Breast epithelium (tissue), 3 donors: ENCODE data around the gene MDFIC.

ENCODE experiments used
- POLR2A ChIP-seq: fragments of 450-650 bp; IDR thresholded peaks from one replicate; pipeline ENCODE4 v1.6.1; 2016; ENCODE audit warnings: antibody characterized with exemption, mild to moderate bottlenecking, moderate library complexity
- POLR2AphosphoS5 ChIP-seq, 3 donors: sonication (generic); formaldehyde crosslinking; IDR thresholded peaks; one replicate each; pipeline ENCODE4 v1.6.1; 2017; ENCODE audit warnings: antibody characterized with exemption in 3 of 3
- TF ChIP-seq, protein P1 (sequence below), 3 donors: fragments of 450-650 bp; IDR thresholded peaks; one replicate each; pipeline ENCODE4 v1.5.1; 2016 to 2017; ENCODE audit warnings: antibody characterized with exemption in 3 of 3, mild to moderate bottlenecking in 3 of 3, moderate library complexity in 3 of 3

DNA sequence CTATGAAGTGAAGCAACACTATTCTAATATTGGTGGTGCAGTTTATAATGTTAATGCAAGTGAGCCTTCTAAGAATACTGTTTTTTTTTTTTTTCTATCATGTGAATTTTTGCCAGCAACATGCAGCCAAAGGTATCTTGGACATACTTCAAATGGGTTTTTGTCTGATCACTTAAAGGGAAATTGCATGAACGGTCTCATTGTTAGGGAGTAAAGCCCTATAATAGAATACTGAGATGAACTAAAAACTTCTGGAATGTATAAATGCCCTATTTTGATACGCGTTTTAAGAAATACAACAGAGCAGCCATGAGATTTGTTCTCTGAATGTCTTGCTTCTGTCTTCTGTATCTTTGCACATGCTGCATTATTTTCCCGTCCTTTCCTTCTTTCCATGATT is 10.5 kb upstream of the MDFIC start:
- TF ChIP-seq POLR2AphosphoS5 (IDR thresholded peaks at IDR 0.05) (no peak), POLR2A (no peak)
- TF ChIP-seq, protein P1, sequence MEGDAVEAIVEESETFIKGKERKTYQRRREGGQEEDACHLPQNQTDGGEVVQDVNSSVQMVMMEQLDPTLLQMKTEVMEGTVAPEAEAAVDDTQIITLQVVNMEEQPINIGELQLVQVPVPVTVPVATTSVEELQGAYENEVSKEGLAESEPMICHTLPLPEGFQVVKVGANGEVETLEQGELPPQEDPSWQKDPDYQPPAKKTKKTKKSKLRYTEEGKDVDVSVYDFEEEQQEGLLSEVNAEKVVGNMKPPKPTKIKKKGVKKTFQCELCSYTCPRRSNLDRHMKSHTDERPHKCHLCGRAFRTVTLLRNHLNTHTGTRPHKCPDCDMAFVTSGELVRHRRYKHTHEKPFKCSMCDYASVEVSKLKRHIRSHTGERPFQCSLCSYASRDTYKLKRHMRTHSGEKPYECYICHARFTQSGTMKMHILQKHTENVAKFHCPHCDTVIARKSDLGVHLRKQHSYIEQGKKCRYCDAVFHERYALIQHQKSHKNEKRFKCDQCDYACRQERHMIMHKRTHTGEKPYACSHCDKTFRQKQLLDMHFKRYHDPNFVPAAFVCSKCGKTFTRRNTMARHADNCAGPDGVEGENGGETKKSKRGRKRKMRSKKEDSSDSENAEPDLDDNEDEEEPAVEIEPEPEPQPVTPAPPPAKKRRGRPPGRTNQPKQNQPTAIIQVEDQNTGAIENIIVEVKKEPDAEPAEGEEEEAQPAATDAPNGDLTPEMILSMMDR (IDR thresholded peaks at IDR 0.05), result no peak
